ENCODE measurements around the gene SLCO4A1. TPM values are rescaled to one million over a fixed set of nuclear protein-coding genes. Genes with fewer than 3 reads are reported as not detected.

The SLCO4A1 gene
- total RNA-seq, 4 donors from 2014 or later: 26.1 to 67.4 (median 55.6) TPM

DNA sequence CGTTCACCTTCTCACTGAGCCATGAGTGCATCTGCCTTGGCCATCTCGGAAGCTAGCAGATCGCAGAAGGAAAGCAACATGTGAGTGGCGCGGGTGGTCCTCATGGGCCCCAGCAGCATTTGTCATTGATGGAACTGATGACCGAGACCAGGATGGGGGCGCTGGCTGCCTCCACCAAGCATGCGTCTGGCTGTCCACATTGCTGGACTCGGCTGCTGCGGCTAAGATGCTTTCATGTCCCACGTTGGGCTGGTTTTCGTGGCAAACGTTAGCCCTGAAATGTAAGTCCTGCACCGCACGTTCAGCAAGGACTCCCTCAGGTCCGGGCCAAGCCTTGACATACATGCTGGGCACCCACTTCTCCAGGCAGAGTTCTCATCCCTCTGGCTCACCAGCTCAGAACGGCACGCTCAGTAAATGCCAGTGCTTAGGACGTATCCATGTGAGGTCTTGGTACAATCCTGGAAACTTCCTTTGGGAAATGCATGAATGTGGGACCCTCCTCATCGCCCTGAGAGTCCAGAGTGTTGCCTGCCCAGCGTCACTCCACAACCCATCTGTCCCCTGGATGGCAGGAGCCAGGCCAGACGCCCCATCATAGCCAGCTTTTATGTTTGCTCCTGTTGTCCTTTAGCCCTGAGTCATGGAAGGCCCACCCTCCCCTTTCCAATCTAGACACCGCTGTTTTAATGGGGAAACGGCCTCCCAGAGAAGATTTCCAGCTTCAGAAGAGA is 8.4 kb downstream of the SLCO4A1 start:
- TF ChIP-seq, protein P1, sequence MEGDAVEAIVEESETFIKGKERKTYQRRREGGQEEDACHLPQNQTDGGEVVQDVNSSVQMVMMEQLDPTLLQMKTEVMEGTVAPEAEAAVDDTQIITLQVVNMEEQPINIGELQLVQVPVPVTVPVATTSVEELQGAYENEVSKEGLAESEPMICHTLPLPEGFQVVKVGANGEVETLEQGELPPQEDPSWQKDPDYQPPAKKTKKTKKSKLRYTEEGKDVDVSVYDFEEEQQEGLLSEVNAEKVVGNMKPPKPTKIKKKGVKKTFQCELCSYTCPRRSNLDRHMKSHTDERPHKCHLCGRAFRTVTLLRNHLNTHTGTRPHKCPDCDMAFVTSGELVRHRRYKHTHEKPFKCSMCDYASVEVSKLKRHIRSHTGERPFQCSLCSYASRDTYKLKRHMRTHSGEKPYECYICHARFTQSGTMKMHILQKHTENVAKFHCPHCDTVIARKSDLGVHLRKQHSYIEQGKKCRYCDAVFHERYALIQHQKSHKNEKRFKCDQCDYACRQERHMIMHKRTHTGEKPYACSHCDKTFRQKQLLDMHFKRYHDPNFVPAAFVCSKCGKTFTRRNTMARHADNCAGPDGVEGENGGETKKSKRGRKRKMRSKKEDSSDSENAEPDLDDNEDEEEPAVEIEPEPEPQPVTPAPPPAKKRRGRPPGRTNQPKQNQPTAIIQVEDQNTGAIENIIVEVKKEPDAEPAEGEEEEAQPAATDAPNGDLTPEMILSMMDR (IDR thresholded peaks at IDR 0.05): no peak
- no peak for DNase-seq (ENCODE audit: low spot score)
- no peak for ATAC-seq (ENCODE audit: low FRiP score)

DNA sequence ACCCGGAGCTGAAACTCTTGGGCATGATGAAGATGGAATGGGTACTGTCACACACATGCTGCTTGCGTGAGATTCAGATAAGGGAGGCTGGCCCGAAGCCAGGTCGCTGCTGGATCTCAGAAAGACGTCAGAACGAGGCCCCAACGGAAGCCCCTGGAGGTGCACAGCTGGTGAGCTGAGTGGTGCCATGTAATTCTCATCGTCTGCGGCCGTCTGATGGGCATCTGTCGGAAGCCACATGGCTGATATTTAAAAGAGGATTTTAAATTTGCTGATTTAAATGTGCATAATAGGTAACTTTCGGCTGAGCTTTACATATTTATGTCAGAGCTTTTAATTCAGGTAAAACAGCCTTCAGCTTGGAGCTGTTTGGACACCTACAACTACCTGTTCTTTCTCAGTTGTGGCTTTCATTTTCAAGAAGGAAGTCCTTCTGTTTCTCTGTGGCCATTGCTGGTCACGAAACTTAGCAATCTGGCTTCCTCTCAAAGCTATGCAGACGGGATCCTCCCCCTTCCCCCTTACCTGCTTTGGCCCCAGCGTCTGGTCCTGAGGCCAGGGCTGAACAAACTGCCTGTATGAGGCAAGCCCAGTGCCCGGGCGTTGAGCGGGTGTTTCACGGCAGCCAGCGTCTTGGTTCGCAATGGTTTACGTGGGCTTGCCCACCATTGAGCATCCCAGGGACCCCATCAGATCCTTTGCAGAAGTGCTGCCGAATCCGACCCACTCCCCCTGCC is 9.2 kb downstream of the SLCO4A1 start:
- ATAC-seq (ENCODE audit: low FRiP score) (no peak), DNase-seq (ENCODE audit: low spot score) (peak; percentile 69)
- TF ChIP-seq, protein P1 (IDR thresholded peaks at IDR 0.05): no peak

DNA sequence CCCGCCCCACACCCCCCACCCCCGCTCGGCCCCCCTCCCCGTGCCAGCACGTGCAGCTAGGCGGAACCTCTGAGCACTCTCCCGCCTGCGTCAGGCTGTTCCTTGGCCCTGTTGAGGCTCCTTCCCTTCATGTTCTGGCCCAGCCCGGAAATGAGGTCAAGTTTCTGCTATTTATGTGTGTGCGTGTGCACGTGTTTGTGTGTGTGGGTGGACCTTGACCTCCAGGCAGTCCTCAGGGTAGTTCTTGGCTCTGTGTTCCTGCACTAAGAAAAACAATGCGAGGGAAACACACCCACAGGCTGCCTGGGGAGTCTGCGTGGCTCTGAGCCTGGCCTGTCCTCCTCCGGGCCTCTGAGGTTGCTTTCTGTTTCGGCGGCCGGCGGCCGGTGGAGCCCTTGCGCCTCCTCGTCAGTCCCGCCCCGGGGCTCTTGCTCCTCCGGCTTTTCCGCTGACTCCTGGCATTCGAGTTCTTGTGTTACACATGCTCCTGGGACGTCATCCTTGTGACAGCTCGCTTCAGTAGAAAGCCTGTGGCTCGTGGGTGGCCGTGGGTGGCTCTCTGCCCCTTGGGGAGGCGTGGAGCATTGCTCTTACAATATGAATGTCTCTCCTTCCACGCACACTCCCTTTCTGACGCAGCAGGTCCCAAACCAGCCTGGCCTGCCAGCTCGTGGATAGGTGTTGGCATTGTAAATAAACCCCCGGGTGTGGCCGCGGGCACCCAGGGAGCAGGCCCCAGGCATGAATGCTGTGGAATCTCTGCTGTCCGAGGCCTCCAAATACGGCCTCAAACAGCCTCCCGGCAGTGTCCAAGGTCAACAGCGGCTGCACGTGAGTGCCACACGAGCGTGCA is 10.0 kb downstream of the SLCO4A1 start:
- DNase-seq (ENCODE audit: low spot score): peak; percentile 88
- ATAC-seq (ENCODE audit: low FRiP score): peak; percentile 83
- TF ChIP-seq, protein P1 (IDR thresholded peaks at IDR 0.05): no peak

DNA sequence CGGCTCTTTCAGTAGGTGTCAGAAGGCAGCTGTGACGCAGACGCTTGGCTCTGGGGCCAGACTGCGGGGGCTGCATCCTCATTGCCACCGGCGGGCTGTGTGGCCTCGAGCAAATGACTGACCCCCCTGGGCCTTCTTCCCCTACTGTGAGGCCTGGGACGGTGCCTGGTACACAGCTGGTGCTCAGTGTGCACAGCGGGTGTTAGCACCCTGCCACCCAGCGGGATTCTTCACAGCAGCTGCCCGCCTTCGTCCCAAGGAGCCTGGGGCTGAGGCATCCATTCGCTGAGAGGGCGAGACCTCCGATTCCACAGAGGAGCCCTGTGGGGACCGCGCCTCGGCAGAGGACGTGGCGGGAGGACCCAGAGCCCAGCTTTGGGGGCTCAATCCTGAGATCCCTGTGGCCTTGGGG is 10.6 kb downstream of the SLCO4A1 start:
- ATAC-seq (ENCODE audit: low FRiP score) (no peak), DNase-seq (ENCODE audit: low spot score) (no peak)
- TF ChIP-seq, protein P1 (IDR thresholded peaks at IDR 0.05): no peak

DNA sequence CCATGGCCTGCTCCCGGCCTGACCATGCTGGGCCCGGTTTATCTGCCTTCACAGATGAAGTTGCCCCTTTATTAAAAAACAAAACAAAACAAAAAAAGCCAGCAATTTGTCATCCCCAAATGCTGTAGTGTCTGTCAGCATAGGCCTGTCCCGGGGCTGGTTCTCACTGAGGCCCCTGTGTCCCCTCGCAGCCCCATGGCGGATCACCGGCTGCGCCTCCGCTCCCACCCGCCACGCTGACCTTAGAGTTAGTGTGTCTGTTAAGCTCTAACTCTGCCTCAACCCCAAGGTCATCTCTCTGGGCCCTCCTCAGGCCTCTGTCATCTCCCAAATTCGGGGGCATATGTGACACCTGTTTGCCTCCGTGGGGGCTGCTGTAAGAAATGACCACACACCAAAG is 11.1 kb downstream of the SLCO4A1 start:
- TF ChIP-seq, protein P1 (IDR thresholded peaks at IDR 0.05): no peak
- ATAC-seq (ENCODE audit: low FRiP score): no peak
- no peak for DNase-seq (ENCODE audit: low spot score)

DNA sequence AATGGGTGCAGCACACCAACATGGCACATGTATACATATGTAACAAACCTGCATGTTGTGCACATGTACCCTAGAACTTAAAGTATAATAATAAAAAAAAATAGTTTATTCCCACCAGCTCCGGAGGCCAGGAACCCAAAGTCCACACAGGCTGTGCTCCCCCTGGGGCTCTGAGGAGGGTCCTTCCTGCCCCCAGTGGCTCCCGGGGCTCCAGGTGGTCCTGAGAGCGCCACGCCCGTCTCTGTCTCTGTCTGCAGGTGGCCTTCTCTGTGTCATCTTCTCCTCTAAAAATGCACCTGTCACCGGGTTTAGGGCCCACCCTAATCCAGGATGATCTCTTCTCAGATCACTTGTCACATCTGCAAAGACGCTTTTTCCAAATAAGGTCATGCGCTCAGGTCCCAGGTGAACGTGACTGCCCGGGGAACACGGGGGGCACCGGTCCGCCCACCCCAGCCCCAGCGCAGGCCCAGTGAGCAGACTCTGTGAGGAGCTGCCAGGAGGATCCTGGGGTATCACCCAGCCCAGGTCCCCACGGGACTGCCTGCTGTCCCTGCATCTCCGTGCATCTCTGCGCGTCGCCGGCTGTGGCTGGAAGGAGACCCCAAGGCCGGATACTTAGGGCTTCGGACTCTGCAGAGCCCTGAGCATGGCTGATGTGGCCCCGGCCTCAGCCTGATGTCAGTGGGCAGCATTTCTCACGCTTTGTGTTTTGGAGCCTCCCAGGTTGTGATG is 11.8 kb downstream of the SLCO4A1 start:
- ATAC-seq (ENCODE audit: low FRiP score) (no peak), DNase-seq (ENCODE audit: low spot score) (no peak)
- TF ChIP-seq, protein P1 (IDR thresholded peaks at IDR 0.05): no peak

Measured in omental fat pad (tissue), 4 donors.